Rectal smooth muscle tissue (tissue), 1 donor: Measurements from ENCODE around the gene TENM3.

Source experiments
- H3K27ac ChIP-seq: one replicate; pipeline ENCODE4 v1.7.0; 2013; ENCODE audit warnings: low read depth, low read length, inconsistent platforms
- H3K27me3 ChIP-seq: one replicate; pipeline ENCODE4 v1.7.0; 2013; ENCODE audit warnings: low read length; ENCODE audit not compliant: control insufficient read depth, insufficient read depth
- H3K36me3 ChIP-seq: one replicate; pipeline ENCODE4 v1.7.0; 2013; ENCODE audit warnings: low read length; ENCODE audit not compliant: control insufficient read depth, insufficient read depth
- H3K4me1 ChIP-seq: one replicate; pipeline ENCODE4 v1.7.0; 2013; ENCODE audit warnings: low read length; ENCODE audit not compliant: control insufficient read depth, insufficient read depth
- H3K4me3 ChIP-seq: one replicate; pipeline ENCODE4 v1.7.0; 2013; ENCODE audit warnings: low read length
- H3K9ac ChIP-seq: one replicate; pipeline ENCODE4 v1.7.0; 2013; ENCODE audit warnings: low read length

The TENM3 gene

DNA sequence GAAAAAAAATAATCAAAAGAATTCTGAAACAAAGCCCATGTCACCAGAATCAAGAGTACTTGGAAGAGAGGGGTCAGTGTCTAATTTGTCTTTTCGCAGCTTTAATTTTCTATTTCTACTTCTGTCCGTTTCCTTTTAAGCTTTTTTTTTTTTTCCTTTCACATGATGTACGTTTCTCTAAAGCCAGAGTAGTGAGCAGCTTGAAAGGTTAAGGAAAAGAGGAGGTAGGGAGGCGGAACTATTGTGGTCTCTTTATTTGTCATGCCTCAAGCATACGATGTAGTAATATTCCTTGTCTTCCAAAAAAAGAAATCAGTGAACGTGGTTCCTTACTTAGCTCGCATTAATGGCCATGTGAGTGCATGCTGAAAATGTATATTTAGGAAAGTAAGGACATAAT, 311.5 kb downstream of the TENM3 start:
- Histone ChIP-seq H3K9ac (no peak overlapping the region), H3K36me3 (no peaks in the 10 kb centered on the region), H3K27me3 (no peaks in the 10 kb centered on the region), H3K4me3 (peak overlapping the region; percentile 40), H3K27ac (peak overlapping the region; percentile 40), H3K4me1 (peaks cover 8% of the 10 kb centered on the region)

DNA sequence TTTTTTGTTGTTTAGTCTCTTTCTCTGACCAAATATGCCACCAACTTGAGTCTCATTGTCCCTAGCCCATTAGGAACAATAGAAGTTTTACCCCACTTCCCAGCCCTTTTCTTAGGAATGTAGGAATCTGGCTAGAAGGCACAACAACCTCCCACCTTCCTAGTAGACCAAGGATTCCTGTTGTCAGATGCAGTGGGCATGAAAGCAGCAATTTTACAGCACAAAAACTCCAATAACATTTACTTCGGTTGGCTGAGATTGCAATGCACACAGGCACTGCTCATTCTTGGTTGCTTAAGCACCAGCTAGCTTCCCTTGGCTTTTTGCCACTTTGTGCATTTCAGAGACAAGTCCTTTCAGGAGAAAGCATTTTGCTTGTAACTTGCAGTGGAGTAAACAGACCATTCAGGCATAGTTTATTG, 312.8 kb downstream of the TENM3 start:
- H3K27ac ChIP-seq, result no peak overlapping the region
- H3K4me1 ChIP-seq, result peaks cover 8% of the 10 kb centered on the region
- no peaks in the 10 kb centered on the region for H3K36me3 ChIP-seq
- H3K9ac ChIP-seq, result no peak overlapping the region
- H3K4me3 ChIP-seq, result no peak overlapping the region
- no peaks in the 10 kb centered on the region for H3K27me3 ChIP-seq

DNA sequence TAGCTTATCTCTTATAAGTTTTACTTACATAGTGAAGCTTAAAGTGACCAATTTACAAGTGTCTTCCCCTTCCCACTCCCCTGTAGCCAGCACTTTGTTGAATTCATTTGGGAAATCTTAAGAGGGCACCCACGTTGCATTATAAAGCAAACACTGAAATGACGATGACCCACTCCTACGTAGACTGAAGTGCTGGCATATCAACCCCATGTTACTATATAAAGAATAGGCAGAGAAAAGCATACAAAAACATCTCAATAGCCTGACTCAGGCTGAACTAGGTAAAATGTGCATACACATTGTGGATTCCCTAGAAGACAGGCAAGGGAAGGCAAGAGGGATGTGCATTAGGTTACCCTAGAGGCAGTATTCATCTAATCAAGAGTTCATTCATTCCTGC, 313.4 kb downstream of the TENM3 start:
- Histone ChIP-seq H3K27ac (no peak overlapping the region), H3K4me3 (no peak overlapping the region), H3K27me3 (no peaks in the 10 kb centered on the region), H3K9ac (no peak overlapping the region), H3K4me1 (peaks cover 8% of the 10 kb centered on the region), H3K36me3 (no peaks in the 10 kb centered on the region)

DNA sequence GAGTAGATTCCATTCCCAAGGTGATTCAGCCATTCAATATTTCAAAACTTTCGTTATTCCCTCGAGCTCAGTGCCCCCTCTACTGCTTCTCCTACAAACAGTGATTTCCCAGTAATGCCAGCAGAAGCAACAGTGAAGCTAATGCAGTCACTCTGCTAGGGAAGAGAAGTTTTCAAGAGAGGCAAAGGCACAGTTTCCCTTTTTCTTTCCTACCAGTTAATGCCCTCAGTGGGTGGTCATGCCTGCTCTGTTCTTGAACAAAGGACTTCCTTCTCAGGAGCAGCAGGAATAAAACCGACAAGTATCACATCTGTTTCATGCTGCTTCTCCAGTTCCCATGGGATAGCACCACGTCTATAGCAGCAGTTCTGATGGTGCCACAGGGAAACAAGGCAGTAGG, 317.2 kb downstream of the TENM3 start:
- Histone ChIP-seq H3K9ac (no peak overlapping the region), H3K27ac (no peak overlapping the region), H3K27me3 (no peaks in the 10 kb centered on the region), H3K36me3 (no peaks in the 10 kb centered on the region), H3K4me1 (peaks cover 8% of the 10 kb centered on the region), H3K4me3 (no peak overlapping the region)

DNA sequence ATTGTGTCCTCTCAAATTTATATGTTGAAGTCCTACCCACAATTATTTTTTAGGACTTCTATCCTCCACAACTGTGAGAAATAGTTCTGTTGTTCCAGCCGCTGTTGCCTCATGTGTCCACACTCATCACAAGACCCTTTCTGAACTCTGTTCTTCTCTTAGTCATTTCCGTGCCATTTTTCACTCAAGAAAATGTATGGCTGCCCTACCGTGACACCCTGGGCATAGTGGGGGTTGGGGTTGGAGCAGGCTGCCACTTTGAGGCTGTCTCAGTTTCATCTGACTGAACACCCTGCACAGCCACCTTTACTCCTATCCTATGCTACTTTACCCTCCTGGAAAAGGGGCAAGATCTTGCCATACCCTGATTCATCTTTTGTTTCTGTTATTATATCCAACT, 319.1 kb downstream of the TENM3 start:
- H3K9ac ChIP-seq, result no peak overlapping the region
- H3K27ac ChIP-seq, result no peak overlapping the region
- no peaks in the 10 kb centered on the region for H3K27me3 ChIP-seq
- H3K4me3 ChIP-seq, result no peak overlapping the region
- no peaks in the 10 kb centered on the region for H3K36me3 ChIP-seq
- H3K4me1 ChIP-seq, result no peaks in the 10 kb centered on the region

- H3K9ac ChIP-seq, result no peak overlapping the region
Measured at GRCh38 chr4:182564724-182565369, 321.6 kb downstream of the TENM3 start.

GRCh38 chr4:182567119-182567518, 323.9 kb downstream of the TENM3 start:
- Histone ChIP-seq H3K4me3 (no peak overlapping the region), H3K27ac (no peak overlapping the region), H3K36me3 (no peaks in the 10 kb centered on the region), H3K27me3 (no peaks in the 10 kb centered on the region), H3K9ac (no peak overlapping the region), H3K4me1 (no peaks in the 10 kb centered on the region)

More at GRCh38 chr4:182564724-182565369, 321.6 kb downstream of the TENM3 start:
- H3K4me1 ChIP-seq, result no peaks in the 10 kb centered on the region
- H3K36me3 ChIP-seq, result no peaks in the 10 kb centered on the region
- H3K27me3 ChIP-seq, result no peaks in the 10 kb centered on the region
- H3K27ac ChIP-seq, result no peak overlapping the region
- no peak overlapping the region for H3K4me3 ChIP-seq

DNA sequence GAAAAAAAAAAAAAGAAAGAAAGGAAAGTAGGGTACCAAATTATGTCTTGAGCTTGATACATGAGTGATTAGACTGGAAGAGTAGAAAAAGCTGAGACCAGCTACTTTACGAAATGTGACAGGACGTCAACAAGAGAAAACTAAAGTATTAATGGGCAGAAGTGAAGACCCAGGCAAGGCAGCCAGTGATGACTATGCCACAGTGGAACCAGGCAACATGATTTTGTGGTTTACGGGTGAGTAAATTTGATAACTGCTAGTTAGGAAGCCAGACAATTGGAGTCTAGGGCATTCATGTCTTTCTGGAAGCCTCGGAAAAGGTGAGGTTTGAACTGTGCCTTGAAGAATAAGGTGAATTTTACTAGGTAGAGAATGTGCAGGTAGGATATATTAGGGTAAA, 326.4 kb downstream of the TENM3 start:
- Histone ChIP-seq H3K27ac (no peak overlapping the region), H3K9ac (no peak overlapping the region), H3K36me3 (no peaks in the 10 kb centered on the region), H3K4me1 (no peaks in the 10 kb centered on the region), H3K4me3 (no peak overlapping the region), H3K27me3 (no peaks in the 10 kb centered on the region)

GRCh38 chr4:182574706-182575105, 331.5 kb downstream of the TENM3 start:
- Histone ChIP-seq H3K4me1 (no peaks in the 10 kb centered on the region), H3K4me3 (no peak overlapping the region), H3K36me3 (no peaks in the 10 kb centered on the region), H3K9ac (no peak overlapping the region), H3K27me3 (no peaks in the 10 kb centered on the region), H3K27ac (no peak overlapping the region)

- Histone ChIP-seq H3K36me3 (no peaks in the 10 kb centered on the region), H3K4me3 (no peak overlapping the region), H3K9ac (no peak overlapping the region), H3K4me1 (no peaks in the 10 kb centered on the region), H3K27ac (no peak overlapping the region), H3K27me3 (no peaks in the 10 kb centered on the region)
Measured at GRCh38 chr4:182575225-182575624, 332.0 kb downstream of the TENM3 start.

DNA sequence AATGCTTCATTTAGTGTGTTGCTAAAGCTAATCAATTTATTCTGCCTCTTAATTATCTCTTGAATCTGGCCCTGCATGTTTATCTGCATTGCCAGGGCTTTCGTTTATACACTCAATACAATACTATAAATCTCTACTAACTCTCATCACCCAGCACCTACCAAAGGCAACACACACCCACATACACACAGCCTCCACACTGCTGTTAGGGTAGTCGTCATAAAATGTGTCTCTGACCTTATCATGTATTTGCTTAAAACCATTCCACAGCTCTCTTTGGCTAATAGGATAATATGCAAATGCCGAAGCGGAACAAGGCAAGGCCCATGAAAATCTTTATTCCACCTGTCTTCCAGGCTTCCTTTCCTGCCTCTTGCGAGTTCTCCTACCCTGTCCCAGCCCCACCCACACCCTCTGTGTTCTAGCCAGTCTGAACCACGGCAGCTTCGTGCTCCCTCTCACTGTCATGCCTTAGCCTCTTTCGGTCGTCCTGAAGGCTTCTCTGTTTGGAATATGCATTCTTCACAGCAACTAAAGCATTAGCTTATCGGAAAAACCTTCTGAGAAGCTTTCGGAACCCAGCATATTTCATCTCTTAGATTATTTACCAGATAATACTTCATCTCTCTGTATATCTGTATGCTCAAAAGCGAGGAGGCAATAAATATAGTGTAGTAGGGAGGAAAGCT, 333.5 kb downstream of the TENM3 start:
- Histone ChIP-seq H3K27me3 (no peaks in the 10 kb centered on the region), H3K27ac (no peak overlapping the region), H3K4me1 (no peaks in the 10 kb centered on the region), H3K4me3 (no peak overlapping the region), H3K36me3 (no peaks in the 10 kb centered on the region), H3K9ac (no peak overlapping the region)

- Histone ChIP-seq H3K9ac (no peak overlapping the region), H3K4me3 (no peak overlapping the region), H3K4me1 (no peaks in the 10 kb centered on the region), H3K36me3 (no peaks in the 10 kb centered on the region), H3K27ac (no peak overlapping the region), H3K27me3 (no peaks in the 10 kb centered on the region)
Measured at GRCh38 chr4:182577411-182577810, 334.2 kb downstream of the TENM3 start.

DNA sequence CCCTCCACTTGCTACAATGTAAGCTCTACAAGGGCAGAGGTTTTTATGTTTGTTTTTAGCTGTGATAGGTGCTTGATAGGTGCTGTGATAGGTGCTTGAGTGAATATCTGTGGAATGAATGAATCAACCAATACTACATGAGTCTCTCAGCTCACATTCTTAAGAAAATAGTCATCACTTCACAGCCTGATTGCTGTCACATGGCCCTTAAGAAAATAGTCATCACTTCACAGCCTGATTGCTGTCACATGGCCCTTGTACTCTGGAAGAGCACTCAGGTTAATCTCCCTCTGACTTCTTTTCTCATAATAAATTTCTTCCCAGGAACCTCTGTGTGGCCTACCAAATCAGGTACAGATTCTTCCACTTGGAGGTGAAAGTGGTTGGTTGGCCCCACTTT, 335.2 kb downstream of the TENM3 start:
- no peaks in the 10 kb centered on the region for H3K27me3 ChIP-seq
- H3K4me1 ChIP-seq, result no peaks in the 10 kb centered on the region
- no peak overlapping the region for H3K4me3 ChIP-seq
- no peaks in the 10 kb centered on the region for H3K36me3 ChIP-seq
- no peak overlapping the region for H3K9ac ChIP-seq
- H3K27ac ChIP-seq, result no peak overlapping the region
